IMR-90 (cell line): Measurements from ENCODE around the gene DUSP10. TPM values are rescaled to one million over a fixed set of nuclear protein-coding genes. Genes with fewer than 3 reads are reported as not detected.

Experiments used
- ATAC-seq: fragments of 200-7000 bp; cut with Tn5 transposase; 2 replicates; pipeline ENCODE4 v1.9.1; 2020; ENCODE audit warnings: low read depth, mild to moderate bottlenecking, moderate library complexity
- BruUV-seq: library from RNA; stranded (reverse); fragments of 400-500 nt; replicated peaks from 2 replicates; lab custom pipeline; 2021; lab: Mats Ljungman, UMichigan
- CTCF ChIA-PET: fragments of 300-600 bp; formaldehyde crosslinking; extraction: SDS; loops from one replicate; lab custom pipeline; 2021; ENCODE audit warnings: antibody characterized with exemption; lab: Yijun Ruan, JAX
- POLR2A ChIA-PET: fragments of 300-600 bp; sonication (Branson Sonifier 250); formaldehyde crosslinking; loops from one replicate; lab custom pipeline; 2022; ENCODE audit warnings: antibody characterized with exemption; ENCODE audit not compliant: unreplicated experiment; lab: Charles Lee
- DNase-seq: peaks from one replicate; pipeline ENCODE4 v3.0.0; 2013
- H2AFZ ChIP-seq: replicated peaks from 2 replicates; pipeline ENCODE3; 2013; ENCODE audit warnings: low read length, mild to moderate bottlenecking; ENCODE audit not compliant: poor library complexity
- H2AK5ac ChIP-seq: 2 replicates; pipeline ENCODE4 v1.6.1; 2013; ENCODE audit warnings: low read depth, low read length, inconsistent platforms
- H2AK9ac ChIP-seq: replicated peaks from 2 replicates; pipeline ENCODE3; 2013; ENCODE audit warnings: mild to moderate bottlenecking, low read depth, low read length, moderate library complexity; ENCODE audit not compliant: poor library complexity
- H2BK120ac ChIP-seq: 2 replicates; pipeline ENCODE4 v1.6.1; 2013; ENCODE audit warnings: low read depth, low read length, inconsistent platforms
- H2BK15ac ChIP-seq: 3 replicates; pipeline ENCODE4 v1.6.1; 2013; ENCODE audit warnings: low read depth, low read length, inconsistent platforms
- H2BK20ac ChIP-seq: 2 replicates; pipeline ENCODE4 v1.6.1; 2013; ENCODE audit warnings: low read depth, mild to moderate bottlenecking, inconsistent platforms, low read length, moderate library complexity
- H2BK5ac ChIP-seq: 2 replicates; pipeline ENCODE4 v1.6.1; 2013; ENCODE audit warnings: mild to moderate bottlenecking, low read depth, low read length, inconsistent platforms; ENCODE audit not compliant: poor library complexity, severe bottlenecking
- H3K14ac ChIP-seq: replicated peaks from 2 replicates; pipeline ENCODE4 v1.6.1; 2013; ENCODE audit warnings: low read depth, low read length, inconsistent platforms
- H3K18ac ChIP-seq: 2 replicates; pipeline ENCODE4 v1.6.1; 2013; ENCODE audit warnings: low read depth, low read length, control low read depth
- H3K23ac ChIP-seq: 2 replicates; pipeline ENCODE4 v1.6.1; 2013; ENCODE audit warnings: low read depth, low read length, inconsistent platforms
- H3K27ac ChIP-seq: 2 replicates; pipeline ENCODE4 v1.5.1; 2013; ENCODE audit warnings: mild to moderate bottlenecking, control low read depth, low read length; ENCODE audit not compliant: insufficient read depth
- H3K27me3 ChIP-seq: 2 replicates; pipeline ENCODE4 v1.6.1; 2013; ENCODE audit warnings: low read length; ENCODE audit not compliant: control insufficient read depth, insufficient read depth
- H3K36me3 ChIP-seq: 2 replicates; pipeline ENCODE4 v1.6.1; 2013; ENCODE audit warnings: low read length, mixed read lengths; ENCODE audit not compliant: control insufficient read depth, insufficient read depth
- H3K4ac ChIP-seq: 2 replicates; pipeline ENCODE4 v1.6.1; 2013; ENCODE audit warnings: low read depth, low read length, inconsistent platforms
- H3K4me1 ChIP-seq: 2 replicates; pipeline ENCODE4 v1.6.1; 2013; ENCODE audit warnings: low read length, mixed read lengths; ENCODE audit not compliant: control insufficient read depth, insufficient read depth
- H3K4me2 ChIP-seq: 2 replicates; pipeline ENCODE4 v1.6.1; 2013; ENCODE audit warnings: low read depth, mild to moderate bottlenecking, control low read depth, low read length, moderate library complexity
- H3K4me3 ChIP-seq: 2 replicates; pipeline ENCODE4 v1.5.1; 2013; ENCODE audit warnings: low read depth, mild to moderate bottlenecking, control low read depth, low read length, moderate library complexity; ENCODE audit not compliant: insufficient read depth
- H3K56ac ChIP-seq: 2 replicates; pipeline ENCODE4 v1.6.1; 2013; ENCODE audit warnings: low read length, inconsistent platforms; ENCODE audit not compliant: insufficient read depth; ENCODE audit errors: extremely low read depth
- H3K79me1 ChIP-seq, 2 experiments: 2 replicates each; pipeline ENCODE4 v1.6.1; 2013; ENCODE audit warnings: low read length in 2 of 2, inconsistent platforms in 1 of 2, low read depth in 1 of 2
- H3K9ac ChIP-seq: 2 replicates; pipeline ENCODE4 v1.6.1; 2013; ENCODE audit warnings: low read depth, low read length, control low read depth
- H3K9me1 ChIP-seq: 2 replicates; pipeline ENCODE4 v1.6.1; 2013; ENCODE audit warnings: low read length, inconsistent platforms; ENCODE audit not compliant: insufficient read depth
- H3K9me3 ChIP-seq: 2 replicates; pipeline ENCODE4 v1.6.1; 2013; ENCODE audit warnings: low read length; ENCODE audit not compliant: control insufficient read depth, insufficient read depth
- H4K20me1 ChIP-seq: 2 replicates; pipeline ENCODE4 v1.6.1; 2013; ENCODE audit warnings: low read length, inconsistent platforms; ENCODE audit not compliant: insufficient read depth
- H4K5ac ChIP-seq: 2 replicates; pipeline ENCODE4 v1.6.1; 2013; ENCODE audit warnings: mild to moderate bottlenecking, low read depth, low read length, control low read depth
- H4K8ac ChIP-seq, 2 experiments: 2 replicates each; pipeline ENCODE4 v1.6.1; 2013; ENCODE audit warnings: low read depth in 2 of 2, low read length in 2 of 2, control low read depth in 1 of 2, inconsistent platforms in 1 of 2
- H4K91ac ChIP-seq: 2 replicates; pipeline ENCODE4 v1.6.1; 2013; ENCODE audit warnings: low read depth, low read length, inconsistent platforms; ENCODE audit not compliant: insufficient read depth
- BHLHE40 ChIP-seq: fragments of 150-350 bp; IDR thresholded peaks from 2 replicates; pipeline ENCODE4 v1.6.1; 2016; ENCODE audit warnings: mild to moderate bottlenecking, low read depth, low read length
- CEBPB ChIP-seq: IDR thresholded peaks from 2 replicates; pipeline ENCODE4 v1.6.1; 2012; ENCODE audit warnings: low read depth, low read length, improper control_type of control experiment
- CHD1 ChIP-seq: IDR thresholded peaks from 2 replicates; pipeline ENCODE4 v1.6.1; 2012; ENCODE audit warnings: low read depth, low read length, improper control_type of control experiment
- FOS ChIP-seq: fragments of 150-350 bp; IDR thresholded peaks from 2 replicates; pipeline ENCODE4 v1.6.1; 2016; ENCODE audit warnings: low read depth, low read length
- MAFK ChIP-seq: IDR thresholded peaks from 2 replicates; pipeline ENCODE4 v1.6.1; 2012; ENCODE audit warnings: low read depth, low read length, improper control_type of control experiment
- MAZ ChIP-seq: IDR thresholded peaks from 2 replicates; pipeline ENCODE4 v1.6.1; 2012; ENCODE audit warnings: low read depth, mild to moderate bottlenecking, low read length, improper control_type of control experiment, moderate library complexity, borderline replicate concordance
- MXI1 ChIP-seq: IDR thresholded peaks from 2 replicates; pipeline ENCODE4 v1.6.1; 2012; ENCODE audit warnings: low read depth, mild to moderate bottlenecking, low read length, moderate library complexity, borderline replicate concordance
- POLR2A ChIP-seq: IDR thresholded peaks from 2 replicates; pipeline ENCODE4 v1.6.1; 2012; ENCODE audit warnings: mild to moderate bottlenecking, low read depth, low read length
- RAD21 ChIP-seq: IDR thresholded peaks from 2 replicates; pipeline ENCODE4 v1.6.1; 2012; ENCODE audit warnings: low read length, improper control_type of control experiment
- RCOR1 ChIP-seq: IDR thresholded peaks from 2 replicates; pipeline ENCODE4 v1.6.1; 2012; ENCODE audit warnings: mild to moderate bottlenecking, low read length, improper control_type of control experiment; ENCODE audit not compliant: insufficient replicate concordance
- RFX5 ChIP-seq: IDR thresholded peaks from 2 replicates; pipeline ENCODE4 v1.8.0; 2012; ENCODE audit warnings: low read depth, mild to moderate bottlenecking, low read length, moderate library complexity
- SMC3 ChIP-seq: fragments of 150-350 bp; IDR thresholded peaks from 2 replicates; pipeline ENCODE4 v1.6.1; 2016; ENCODE audit warnings: low read depth, mild to moderate bottlenecking, antibody characterized with exemption, low read length, moderate library complexity
- WGBS, 2 experiments: methylation state at CpG; one replicate each; pipeline versions ENCODE4 v1.1.5 to v1.1.7; 2013; ENCODE audit warnings: missing lambda C conversion rate in 2 of 2; ENCODE audit not compliant: insufficient read length in 1 of 2; ENCODE audit errors: extremely low coverage in 2 of 2; 5-methylcytosine and 5-hydroxymethylcytosine counted together
- dilution Hi-C: fragments of 300-500 bp; cut with HindIII; formaldehyde crosslinking; loops from one replicate; pipeline ENCODE4 v1.14.3; 2018; ENCODE audit warnings: low sequenced_read_pairs; ENCODE audit not compliant: unreplicated experiment
- in situ Hi-C: fragments of 300-500 bp; cut with MboI; formaldehyde crosslinking; loops from 3 replicates; pipeline ENCODE4 v1.14.3; 2019; ENCODE audit warnings: low sequenced_read_pairs, inconsistent platforms, mixed read lengths
- intact Hi-C: fragments of 100-400 bp; cut with micrococcal nuclease; formaldehyde crosslinking; loops from 2 replicates; pipeline ENCODE4 v1.10.0; 2022
- polyA plus RNA-seq, 3 experiments: library from polyadenylated mRNA; depleted of rRNA; stranded (reverse); fragments of >200 nt; gene quantifications; 2 replicates each; pipeline ENCODE4 v1.2.3, GENCODE V29; 2012; ENCODE audit warnings: low replicate concordance in 1 of 3
- total RNA-seq: library from RNA; depleted of rRNA; stranded (reverse); fragments of >200 nt; gene quantifications from 2 replicates; pipeline ENCODE4 v1.2.3, GENCODE V29; 2012
- TF ChIP-seq, protein P1 (sequence below): conservative IDR thresholded peaks from 2 replicates; pipeline ENCODE4 v1.5.1; 2012; ENCODE audit warnings: mild to moderate bottlenecking, low read depth, low read length, improper control_type of control experiment
- TF ChIP-seq, protein P2 (sequence below): fragments of 150-350 bp; IDR thresholded peaks from 2 replicates; pipeline ENCODE4 v1.6.1; 2017; ENCODE audit warnings: mild to moderate bottlenecking, antibody characterized with exemption, low read length, low read depth
- TF ChIP-seq, protein P3 (sequence below): fragments of 150-350 bp; IDR thresholded peaks from 2 replicates; pipeline ENCODE4 v1.6.1; 2016; ENCODE audit warnings: low read depth, mild to moderate bottlenecking, low read length, moderate library complexity, borderline replicate concordance

The DUSP10 gene
- total and polyA plus RNA-seq, 2 of the 4 experiments (the other 2 are of a cell fraction), result 41.7 to 59.1 TPM

DNA sequence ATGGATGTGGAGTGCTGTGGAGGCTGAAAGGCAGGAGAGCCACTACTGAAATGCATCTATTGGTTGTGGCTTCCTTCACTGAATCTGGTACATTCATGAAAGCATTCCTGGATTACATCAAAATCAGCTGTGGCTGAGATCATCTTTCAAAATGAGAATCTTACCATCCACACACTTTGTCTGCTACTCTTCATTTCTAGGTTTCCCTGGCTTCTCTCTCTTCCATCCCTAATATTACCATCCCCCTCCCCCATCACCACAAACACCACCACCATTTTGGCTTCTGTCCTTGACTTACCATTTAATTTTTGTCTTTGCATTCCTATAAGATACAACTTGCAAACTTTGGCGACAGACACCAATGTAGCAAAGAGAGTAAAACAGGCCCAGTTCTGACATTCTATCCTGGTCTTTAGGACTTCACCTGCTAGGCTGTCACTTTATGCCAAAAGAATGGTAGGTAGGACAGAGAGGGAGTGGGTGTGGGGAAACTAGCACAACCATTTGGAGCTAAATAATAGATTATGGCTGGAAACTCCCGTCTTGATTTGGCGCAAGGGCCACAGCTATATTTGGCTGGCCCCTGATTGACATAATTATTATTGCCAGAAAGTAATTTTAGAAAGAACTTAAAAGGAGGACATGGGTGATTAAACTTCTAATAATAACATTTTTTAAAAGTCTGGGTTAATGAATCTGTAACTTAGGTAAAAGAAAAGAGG lies 15.1 kb upstream of the DUSP10 start:
- CTCF ChIA-PET, result no interaction called here
- Histone ChIP-seq H3K79me1 (no peaks in the 10 kb centered on the region), H2AFZ (no peak overlapping the region), H3K14ac (no peak overlapping the region), H4K20me1 (no peaks in the 10 kb centered on the region), H2AK9ac (no peak overlapping the region), H3K4me2 (no peak overlapping the region), H4K8ac (no peak overlapping the region), H3K56ac (no peak overlapping the region), H4K91ac (no peak overlapping the region), H4K5ac (peak overlapping the region; percentile 60; the same call in 1 of the 2 replicates), H3K23ac (no peak overlapping the region), H3K27ac (no peak overlapping the region), H3K27me3 (no peaks in the 10 kb centered on the region), H3K36me3 (no peaks in the 10 kb centered on the region), H2AK5ac (peak overlapping the region; percentile 30; the same call in 1 of the 2 replicates), H2BK20ac (peak overlapping the region; percentile 17; the same call in 1 of the 2 replicates), H2BK120ac (no peak overlapping the region), H3K9me1 (peaks cover 6% of the 10 kb centered on the region), H2BK15ac (no peak overlapping the region), H3K9me3 (no peaks in the 10 kb centered on the region), H2BK5ac (no peak overlapping the region), H3K9ac (no peak overlapping the region), H3K4me3 (no peak overlapping the region), H3K4ac (no peak overlapping the region), H3K4me1 (peaks cover 10% of the 10 kb centered on the region), H3K18ac (peak overlapping the region; percentile 88; the same call in 1 of the 2 replicates)
- no TSS peak for BruUV-seq
- intact Hi-C loops (no loop called here), in situ Hi-C loops (no loop called here), dilution Hi-C loops (no loop called here)
- ATAC-seq (peak; percentile 40; the same call in 1 of the 2 replicates), DNase-seq (peak; percentile 62)
- no CpG with 5 or more reads among the region's 3 CpGs for WGBS, 2 experiments
- POLR2A ChIA-PET, result no interaction called here
- TF ChIP-seq MAZ (no peak), MAFK (no peak), SMC3 (no peak), BHLHE40 (no peak), RCOR1 (no peak), POLR2A (no peak), MXI1 (no peak), RAD21 (no peak), CHD1 (no peak), FOS (no peak), RFX5 (no peak), CEBPB (no peak)
- TF ChIP-seq, protein P1, sequence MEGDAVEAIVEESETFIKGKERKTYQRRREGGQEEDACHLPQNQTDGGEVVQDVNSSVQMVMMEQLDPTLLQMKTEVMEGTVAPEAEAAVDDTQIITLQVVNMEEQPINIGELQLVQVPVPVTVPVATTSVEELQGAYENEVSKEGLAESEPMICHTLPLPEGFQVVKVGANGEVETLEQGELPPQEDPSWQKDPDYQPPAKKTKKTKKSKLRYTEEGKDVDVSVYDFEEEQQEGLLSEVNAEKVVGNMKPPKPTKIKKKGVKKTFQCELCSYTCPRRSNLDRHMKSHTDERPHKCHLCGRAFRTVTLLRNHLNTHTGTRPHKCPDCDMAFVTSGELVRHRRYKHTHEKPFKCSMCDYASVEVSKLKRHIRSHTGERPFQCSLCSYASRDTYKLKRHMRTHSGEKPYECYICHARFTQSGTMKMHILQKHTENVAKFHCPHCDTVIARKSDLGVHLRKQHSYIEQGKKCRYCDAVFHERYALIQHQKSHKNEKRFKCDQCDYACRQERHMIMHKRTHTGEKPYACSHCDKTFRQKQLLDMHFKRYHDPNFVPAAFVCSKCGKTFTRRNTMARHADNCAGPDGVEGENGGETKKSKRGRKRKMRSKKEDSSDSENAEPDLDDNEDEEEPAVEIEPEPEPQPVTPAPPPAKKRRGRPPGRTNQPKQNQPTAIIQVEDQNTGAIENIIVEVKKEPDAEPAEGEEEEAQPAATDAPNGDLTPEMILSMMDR, result no peak
- TF ChIP-seq, protein P2, sequence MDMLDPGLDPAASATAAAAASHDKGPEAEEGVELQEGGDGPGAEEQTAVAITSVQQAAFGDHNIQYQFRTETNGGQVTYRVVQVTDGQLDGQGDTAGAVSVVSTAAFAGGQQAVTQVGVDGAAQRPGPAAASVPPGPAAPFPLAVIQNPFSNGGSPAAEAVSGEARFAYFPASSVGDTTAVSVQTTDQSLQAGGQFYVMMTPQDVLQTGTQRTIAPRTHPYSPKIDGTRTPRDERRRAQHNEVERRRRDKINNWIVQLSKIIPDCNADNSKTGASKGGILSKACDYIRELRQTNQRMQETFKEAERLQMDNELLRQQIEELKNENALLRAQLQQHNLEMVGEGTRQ, result no peak
- TF ChIP-seq, protein P3, sequence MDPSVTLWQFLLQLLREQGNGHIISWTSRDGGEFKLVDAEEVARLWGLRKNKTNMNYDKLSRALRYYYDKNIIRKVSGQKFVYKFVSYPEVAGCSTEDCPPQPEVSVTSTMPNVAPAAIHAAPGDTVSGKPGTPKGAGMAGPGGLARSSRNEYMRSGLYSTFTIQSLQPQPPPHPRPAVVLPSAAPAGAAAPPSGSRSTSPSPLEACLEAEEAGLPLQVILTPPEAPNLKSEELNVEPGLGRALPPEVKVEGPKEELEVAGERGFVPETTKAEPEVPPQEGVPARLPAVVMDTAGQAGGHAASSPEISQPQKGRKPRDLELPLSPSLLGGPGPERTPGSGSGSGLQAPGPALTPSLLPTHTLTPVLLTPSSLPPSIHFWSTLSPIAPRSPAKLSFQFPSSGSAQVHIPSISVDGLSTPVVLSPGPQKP, result no peak
